CD4-positive, CD25-positive, alpha-beta regulatory T cell (primary cell): ENCODE measurements around the gene STK39. TPM values are rescaled to one million over a fixed set of nuclear protein-coding genes. Genes with fewer than 3 reads are reported as not detected.
A peak's percentile ranks its signal among the peaks of the same experiment; 100 is the strongest.

Experiments
- ATAC-seq, 2 donors: fragments of 150-1000 bp; cut with Tn5 transposase; one replicate each; pipeline ENCODE4 v1.10.0; 2021; ENCODE audit warnings: low read depth in 2 of 2, moderate number of reproducible peaks in 2 of 2, moderate library complexity in 1 of 2
- DNase-seq, 3 donors: peaks; one replicate each; pipeline versions ENCODE4 v3.0.0 to v3.0.0-alpha.2; 2012 to 2022; ENCODE audit warnings: mixed read lengths in 1 of 3
- H3K27ac ChIP-seq: one replicate; pipeline ENCODE4 v1.7.0; 2013; ENCODE audit warnings: mild to moderate bottlenecking, low read length; ENCODE audit not compliant: insufficient read depth, poor library complexity, severe bottlenecking
- H3K27me3 ChIP-seq: one replicate; pipeline ENCODE4 v1.7.0; 2013; ENCODE audit warnings: low read length; ENCODE audit not compliant: control insufficient read depth, insufficient read depth
- H3K36me3 ChIP-seq: one replicate; pipeline ENCODE4 v1.7.0; 2013; ENCODE audit warnings: mild to moderate bottlenecking, low read length, moderate library complexity; ENCODE audit not compliant: control insufficient read depth, insufficient read depth
- H3K4me1 ChIP-seq: 2 replicates; pipeline ENCODE4 v1.7.0; 2013; ENCODE audit warnings: mild to moderate bottlenecking, low read length; ENCODE audit not compliant: insufficient read depth, control insufficient read depth, poor library complexity, severe bottlenecking
- H3K4me3 ChIP-seq: one replicate; pipeline ENCODE4 v1.7.0; 2013; ENCODE audit warnings: low read depth, mild to moderate bottlenecking, low read length, moderate library complexity
- H3K9me3 ChIP-seq, 2 experiments: 1 replicate in 1 of 2; 2 replicates in 1 of 2; pipeline ENCODE4 v1.7.0; 2013; ENCODE audit warnings: low read length in 2 of 2, mild to moderate bottlenecking in 1 of 2, moderate library complexity in 1 of 2; ENCODE audit not compliant: control insufficient read depth in 2 of 2
- H3K27ac Mint-ChIP-seq, 3 donors: one replicate each; pipeline ENCODE4 v1.8.0; 2020 to 2022; ENCODE audit warnings: mild to moderate bottlenecking in 3 of 3, mixed read lengths in 3 of 3, moderate library complexity in 2 of 3
- H3K27me3 Mint-ChIP-seq: one replicate; pipeline ENCODE4 v1.8.0; 2022; ENCODE audit warnings: mild to moderate bottlenecking, mixed read lengths
- H3K36me3 Mint-ChIP-seq: one replicate; pipeline ENCODE4 v1.8.0; 2020; ENCODE audit warnings: mixed read lengths
- H3K4me1 Mint-ChIP-seq, 4 donors: one replicate each; pipeline ENCODE4 v1.8.0; 2020 to 2022; ENCODE audit warnings: mixed read lengths in 4 of 4, mild to moderate bottlenecking in 1 of 4
- H3K4me3 Mint-ChIP-seq, 4 donors: one replicate each; pipeline ENCODE4 v1.8.0; 2020 to 2022; ENCODE audit warnings: mild to moderate bottlenecking in 4 of 4, mixed read lengths in 4 of 4, moderate library complexity in 3 of 4
- H3K9me3 Mint-ChIP-seq, 7 donors: one replicate each; pipeline ENCODE4 v1.8.0; 2020 to 2022; ENCODE audit warnings: mixed read lengths in 7 of 7, mild to moderate bottlenecking in 3 of 7, moderate library complexity in 2 of 7
- polyA plus RNA-seq, 4 donors: library from polyadenylated mRNA; unstranded; fragments of 300-500 nt; fragmentation: Illumina TruSeq; gene quantifications; one replicate each; pipeline ENCODE4 v1.2.3, GENCODE V29; 2021
- total RNA-seq: library from RNA; stranded (reverse); gene quantifications from one replicate; pipeline ENCODE4 v1.2.3, GENCODE V29; 2022

The STK39 gene
- total and polyA plus RNA-seq, 5 donors from 2014 or later = 4.4 to 27.2 (median 7.6) TPM

- no peak for DNase-seq
- H3K9me3 ChIP-seq = no peaks in the 10 kb centered on the region
- H3K27me3 ChIP-seq = no peaks in the 10 kb centered on the region
- H3K36me3 ChIP-seq = peaks cover 4% of the 10 kb centered on the region
- Mint-ChIP-seq H3K27ac (peak overlapping the region in 1 of 3 donors; percentile 9), H3K27me3 (no peaks in the 10 kb centered on the region), H3K4me1 (peaks cover 34 to 60% (median 50%) of the 10 kb centered on the region in 4 donors), H3K36me3 (peaks cover 13% of the 10 kb centered on the region), H3K4me3 (no peak overlapping the region), H3K9me3 (peaks cover 0 to 2% (median 0%) of the 10 kb centered on the region in 7 donors)
- no peak overlapping the region for H3K27ac ChIP-seq
- H3K4me1 ChIP-seq = peaks cover 8% of the 10 kb centered on the region
- ATAC-seq = no peak
- no peak overlapping the region for H3K4me3 ChIP-seq
Measured at GRCh38 chr2:168171059-168171762, 76.2 kb downstream of the STK39 start.

DNA sequence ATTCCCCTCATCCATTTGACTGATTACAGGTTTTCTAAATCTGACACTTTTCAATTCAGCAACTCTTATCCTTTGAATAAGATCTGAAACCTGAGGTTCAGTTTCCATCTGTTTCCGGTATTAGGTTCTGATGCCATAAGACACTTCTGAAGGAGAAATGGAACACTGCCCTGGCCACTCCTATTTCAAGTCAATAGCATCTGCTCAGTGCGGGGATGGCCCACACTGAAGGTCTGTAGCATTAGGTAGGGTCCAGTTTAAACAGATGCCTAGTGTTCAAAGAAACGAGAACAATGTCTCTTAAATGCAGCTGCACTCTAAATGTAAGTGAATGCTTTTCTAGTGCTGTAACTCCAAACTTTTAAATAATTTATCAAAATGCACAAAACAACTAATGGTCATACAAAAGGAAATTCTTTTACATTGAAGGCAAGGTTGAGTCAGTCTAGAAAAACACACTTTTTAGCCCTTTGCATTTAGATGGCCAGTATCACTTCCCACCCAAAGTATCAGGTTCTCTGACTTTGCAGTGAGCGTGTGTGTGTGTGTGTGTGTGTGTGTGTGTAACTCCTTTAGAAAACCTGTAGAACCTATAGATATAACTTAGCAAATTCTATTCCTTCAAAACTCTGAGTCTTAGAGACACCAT lies 78.2 kb downstream of the STK39 start:
- peaks cover 25 to 48% (median 42%) of the 10 kb centered on the region in 4 donors for H3K4me1 Mint-ChIP-seq

GRCh38 chr2:168167511-168168263 lies 79.7 kb downstream of the STK39 start:
- Histone ChIP-seq H3K27ac (no peak overlapping the region), H3K9me3 (no peaks in the 10 kb centered on the region), H3K4me3 (no peak overlapping the region), H3K27me3 (no peaks in the 10 kb centered on the region), H3K4me1 (no peaks in the 10 kb centered on the region), H3K36me3 (peaks cover 23% of the 10 kb centered on the region)
- H3K4me1 Mint-ChIP-seq = peaks cover 19 to 49% (median 42%) of the 10 kb centered on the region in 4 donors
- H3K36me3 Mint-ChIP-seq = peaks cover 26% of the 10 kb centered on the region
- H3K27me3 Mint-ChIP-seq = no peaks in the 10 kb centered on the region
- H3K4me3 Mint-ChIP-seq = no peak overlapping the region
- H3K9me3 Mint-ChIP-seq = peaks cover 0 to 2% (median 0%) of the 10 kb centered on the region in 7 donors
- ATAC-seq (no peak), DNase-seq (no peak)
- H3K27ac Mint-ChIP-seq = peak overlapping the region in 1 of 3 donors; percentile 2

More for the DNA sequence above, 78.2 kb downstream of the STK39 start:
- Histone ChIP-seq H3K9me3 (no peaks in the 10 kb centered on the region), H3K27ac (no peak overlapping the region), H3K36me3 (peaks cover 16% of the 10 kb centered on the region), H3K4me3 (no peak overlapping the region), H3K4me1 (no peaks in the 10 kb centered on the region), H3K27me3 (no peaks in the 10 kb centered on the region)
- H3K27ac Mint-ChIP-seq = peak overlapping the region in 2 of 3 donors; percentile 12 to 49
- no peak overlapping the region for H3K4me3 Mint-ChIP-seq
- DNase-seq = no peak
- no peaks in the 10 kb centered on the region for H3K27me3 Mint-ChIP-seq
- ATAC-seq = no peak
- peaks cover 14% of the 10 kb centered on the region for H3K36me3 Mint-ChIP-seq
- H3K9me3 Mint-ChIP-seq = peaks cover 0 to 2% (median 0%) of the 10 kb centered on the region in 7 donors

DNA sequence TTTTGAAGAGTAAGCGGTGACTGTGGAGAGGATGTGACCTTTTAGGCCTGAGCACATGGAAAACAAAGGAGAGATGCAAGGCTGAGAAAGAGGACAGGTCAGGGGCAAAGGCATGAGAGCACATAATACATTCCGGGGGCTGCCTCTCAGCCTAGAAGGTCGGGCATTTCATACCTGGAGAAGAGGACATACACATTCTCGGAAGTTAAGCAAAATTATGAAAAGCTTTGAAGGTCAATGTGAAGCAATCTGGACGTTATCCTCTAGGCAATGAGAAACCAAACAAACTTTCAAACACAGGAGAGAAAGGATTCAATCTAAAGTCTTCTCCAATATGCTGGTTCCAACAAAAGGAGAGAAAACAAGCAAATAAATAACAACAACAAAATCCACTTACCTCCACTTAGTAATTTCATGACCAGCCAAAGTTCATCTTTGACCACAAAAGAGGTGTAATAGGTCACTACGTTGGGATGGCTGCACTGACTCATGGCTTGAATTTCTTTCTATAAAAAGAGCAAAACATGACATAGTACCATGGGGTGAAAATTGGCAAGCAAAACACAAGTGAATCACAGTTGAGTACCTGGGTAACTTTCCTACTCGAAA lies 80.4 kb downstream of the STK39 start:
- Histone ChIP-seq H3K27me3 (no peaks in the 10 kb centered on the region), H3K4me3 (no peak overlapping the region), H3K9me3 (no peaks in the 10 kb centered on the region), H3K4me1 (no peaks in the 10 kb centered on the region), H3K36me3 (peaks cover 23% of the 10 kb centered on the region), H3K27ac (no peak overlapping the region)
- DNase-seq (peak in 1 of 3 donors; percentile 8), ATAC-seq (no peak)
- Mint-ChIP-seq H3K36me3 (peaks cover 26% of the 10 kb centered on the region), H3K27ac (peak overlapping the region in 1 of 3 donors; percentile 2), H3K4me3 (no peak overlapping the region), H3K4me1 (peaks cover 19 to 46% (median 42%) of the 10 kb centered on the region in 4 donors), H3K27me3 (no peaks in the 10 kb centered on the region), H3K9me3 (peaks cover 0 to 2% (median 0%) of the 10 kb centered on the region in 7 donors)

DNA sequence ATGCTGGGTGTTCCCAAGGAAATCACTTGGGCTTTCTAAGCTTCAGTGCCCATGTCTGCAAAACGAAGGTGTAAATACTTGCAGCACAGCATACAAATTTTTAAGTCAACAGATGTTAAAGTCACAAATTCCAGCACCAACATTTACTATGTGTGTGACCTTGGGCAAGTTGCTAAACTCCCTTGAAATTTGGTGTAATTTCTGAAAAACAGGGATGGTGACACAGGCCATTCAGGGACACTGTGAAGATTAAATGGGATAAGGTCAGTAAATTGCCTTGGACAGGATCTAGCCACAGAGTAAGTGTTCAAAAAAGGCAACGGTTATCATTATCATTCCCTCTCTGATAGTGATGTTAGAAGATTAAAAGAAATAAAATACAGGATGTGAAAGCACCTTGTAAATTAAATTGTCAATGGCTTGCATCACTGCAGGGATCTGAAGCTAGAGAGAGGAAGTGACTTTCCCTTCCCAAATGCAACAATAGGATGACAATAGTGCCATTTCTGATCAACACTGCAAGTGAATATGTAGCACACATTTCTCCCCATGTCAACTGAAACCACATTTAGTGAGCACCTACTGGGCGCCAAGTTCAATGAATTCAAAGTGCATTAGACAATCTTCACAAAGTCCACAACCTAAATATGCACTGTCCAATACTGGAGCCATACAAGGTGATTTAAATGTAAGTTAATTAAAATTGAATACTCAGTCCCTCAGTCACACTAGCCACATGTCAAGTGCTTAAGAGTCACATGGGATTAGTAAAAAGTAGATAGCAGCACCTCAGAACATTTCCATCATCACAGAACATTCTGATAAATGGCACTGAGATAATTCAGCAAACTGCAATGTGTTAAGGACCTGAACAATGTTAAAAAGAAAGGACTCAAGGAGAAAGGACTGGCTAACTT lies 81.2 kb downstream of the STK39 start:
- H3K4me3 ChIP-seq = no peak overlapping the region
- Mint-ChIP-seq H3K4me3 (no peak overlapping the region), H3K9me3 (peaks cover 0 to 2% (median 0%) of the 10 kb centered on the region in 7 donors), H3K4me1 (peaks cover 19 to 44% (median 42%) of the 10 kb centered on the region in 4 donors), H3K27me3 (no peaks in the 10 kb centered on the region), H3K27ac (peak overlapping the region in 1 of 3 donors; percentile 12), H3K36me3 (peaks cover 26% of the 10 kb centered on the region)
- DNase-seq = no peak
- no peaks in the 10 kb centered on the region for H3K27me3 ChIP-seq
- ATAC-seq = no peak
- no peaks in the 10 kb centered on the region for H3K9me3 ChIP-seq
- H3K36me3 ChIP-seq = peaks cover 23% of the 10 kb centered on the region
- no peak overlapping the region for H3K27ac ChIP-seq
- H3K4me1 ChIP-seq = no peaks in the 10 kb centered on the region

GRCh38 chr2:168165397-168165796 lies 82.0 kb downstream of the STK39 start:
- peak in 1 of 2 donors; percentile 20 for ATAC-seq
- no peak for DNase-seq
- Histone ChIP-seq H3K27ac (no peak overlapping the region), H3K27me3 (no peaks in the 10 kb centered on the region), H3K4me1 (no peaks in the 10 kb centered on the region), H3K4me3 (no peak overlapping the region), H3K9me3 (no peaks in the 10 kb centered on the region), H3K36me3 (peaks cover 25% of the 10 kb centered on the region)
- peaks cover 26% of the 10 kb centered on the region for H3K36me3 Mint-ChIP-seq
- peak overlapping the region in 1 of 3 donors; percentile 20 for H3K27ac Mint-ChIP-seq
- no peak overlapping the region for H3K4me3 Mint-ChIP-seq
- peaks cover 19 to 38% (median 35%) of the 10 kb centered on the region in 4 donors for H3K4me1 Mint-ChIP-seq
- peaks cover 0 to 2% (median 0%) of the 10 kb centered on the region in 7 donors for H3K9me3 Mint-ChIP-seq
- H3K27me3 Mint-ChIP-seq = no peaks in the 10 kb centered on the region
